Mononuclear cell (primary cell): ENCODE measurements around the gene CD86. TPM values are rescaled to one million over a fixed set of nuclear protein-coding genes. Genes with fewer than 3 reads are reported as not detected.
"Not testable (repeated sequence)": the region's sequence is repeated elsewhere in the genome, so short reads cannot be mapped to it uniquely, and the experiment has no call there.

ENCODE experiments used
- H3K27me3 ChIP-seq: 2 replicates; pipeline ENCODE4 v1.6.0; 2011; ENCODE audit warnings: low read length, control low read depth; ENCODE audit not compliant: insufficient read depth
- H3K4me1 ChIP-seq: 2 replicates; pipeline ENCODE4 v1.5.1; 2011; ENCODE audit warnings: mild to moderate bottlenecking, low read length, control low read depth; ENCODE audit not compliant: insufficient read depth
- H3K4me3 ChIP-seq: 2 replicates; pipeline ENCODE4 v1.5.1; 2011; ENCODE audit warnings: mild to moderate bottlenecking, low read length, moderate library complexity
- H3K9me3 ChIP-seq: 2 replicates; pipeline ENCODE4 v1.5.1; 2011; ENCODE audit warnings: low read depth, mild to moderate bottlenecking, control low read depth, low read length
- total RNA-seq: library from RNA; depleted of rRNA; stranded (reverse); fragments of >200 nt; gene quantifications from one replicate; pipeline ENCODE4 v1.2.3, GENCODE V29; 2012

The CD86 gene
- total RNA-seq, 1 donor: 50.1 TPM

- Histone ChIP-seq H3K27me3 (peaks cover 2% of the 10 kb centered on the region), H3K9me3 (no peaks in the 10 kb centered on the region), H3K4me3 (no peak overlapping the region), H3K4me1 (peaks cover 15% of the 10 kb centered on the region)
Measured at GRCh38 chr3:122123850-122124249, 68.7 kb downstream of the CD86 start.

- Histone ChIP-seq H3K4me1 (no peaks in the 10 kb centered on the region), H3K9me3 (no peaks in the 10 kb centered on the region), H3K27me3 (peaks cover 2% of the 10 kb centered on the region), H3K4me3 (no peak overlapping the region)
Measured at GRCh38 chr3:122132949-122133540, 77.9 kb downstream of the CD86 start.

DNA sequence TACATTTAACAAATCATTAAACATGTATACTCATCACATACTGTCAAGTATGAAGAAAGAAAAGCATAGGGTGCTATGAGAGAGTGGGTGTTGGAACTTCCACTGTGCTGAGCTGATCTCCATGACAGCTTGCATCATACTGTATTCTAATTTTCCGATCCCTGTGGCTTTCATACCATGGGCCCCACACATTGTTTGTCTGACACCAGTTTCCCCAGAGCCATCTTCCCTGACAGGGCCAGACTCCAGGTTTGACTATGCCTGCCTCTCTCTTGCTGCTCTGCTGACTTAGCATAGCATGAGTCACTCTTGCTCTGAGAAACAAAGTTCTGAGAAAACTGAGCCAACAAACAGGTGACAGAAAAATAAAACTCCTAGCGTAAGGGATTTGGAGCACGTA is 91.3 kb downstream of the CD86 start:
- Histone ChIP-seq H3K27me3 (no peaks in the 10 kb centered on the region), H3K9me3 (no peaks in the 10 kb centered on the region), H3K4me3 (no peak overlapping the region), H3K4me1 (no peaks in the 10 kb centered on the region)

GRCh38 chr3:122148941-122149627 is 93.9 kb downstream of the CD86 start:
- Histone ChIP-seq H3K27me3 (no peaks in the 10 kb centered on the region), H3K4me3 (no peak overlapping the region), H3K9me3 (peaks cover 8% of the 10 kb centered on the region), H3K4me1 (no peaks in the 10 kb centered on the region)

- peaks cover 29% of the 10 kb centered on the region for H3K9me3 ChIP-seq
- H3K4me3 ChIP-seq: no peak overlapping the region
- no peaks in the 10 kb centered on the region for H3K27me3 ChIP-seq
- no peaks in the 10 kb centered on the region for H3K4me1 ChIP-seq
Measured at GRCh38 chr3:122151480-122151879, 96.3 kb downstream of the CD86 start.

GRCh38 chr3:122164983-122165382 is 109.8 kb downstream of the CD86 start:
- H3K27me3 ChIP-seq, H3K4me1 ChIP-seq, H3K9me3 ChIP-seq, H3K4me3 ChIP-seq: not testable (repeated sequence)

- Histone ChIP-seq H3K9me3 (no peaks in the 10 kb centered on the region), H3K4me1 (no peaks in the 10 kb centered on the region), H3K4me3 (no peak overlapping the region), H3K27me3 (peaks cover 3% of the 10 kb centered on the region)
Measured at GRCh38 chr3:122167630-122168029, 112.5 kb downstream of the CD86 start.

DNA sequence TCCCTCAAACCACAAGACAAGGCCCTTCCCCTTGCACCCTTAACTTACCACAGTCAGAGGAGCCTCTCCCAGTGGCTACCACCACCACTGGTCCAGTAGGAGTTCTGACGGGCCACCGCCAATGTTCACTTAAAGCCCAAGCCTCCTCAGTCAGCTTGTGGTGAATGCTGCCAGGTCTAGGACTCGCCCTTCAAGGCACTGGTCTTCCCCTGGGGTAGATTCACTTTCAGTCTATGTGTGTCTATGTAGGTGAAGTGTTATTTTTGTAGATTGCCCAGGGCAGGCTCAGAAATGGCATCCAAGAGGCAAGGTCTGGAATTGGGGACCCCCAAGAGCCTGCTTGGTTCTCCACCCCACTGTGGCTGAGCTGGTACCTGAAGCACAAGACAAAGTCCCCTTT is 112.9 kb downstream of the CD86 start:
- H3K4me1 ChIP-seq: no peaks in the 10 kb centered on the region
- no peak overlapping the region for H3K4me3 ChIP-seq
- H3K9me3 ChIP-seq: peaks cover under 1% of the 10 kb centered on the region
- H3K27me3 ChIP-seq: peaks cover 3% of the 10 kb centered on the region

DNA sequence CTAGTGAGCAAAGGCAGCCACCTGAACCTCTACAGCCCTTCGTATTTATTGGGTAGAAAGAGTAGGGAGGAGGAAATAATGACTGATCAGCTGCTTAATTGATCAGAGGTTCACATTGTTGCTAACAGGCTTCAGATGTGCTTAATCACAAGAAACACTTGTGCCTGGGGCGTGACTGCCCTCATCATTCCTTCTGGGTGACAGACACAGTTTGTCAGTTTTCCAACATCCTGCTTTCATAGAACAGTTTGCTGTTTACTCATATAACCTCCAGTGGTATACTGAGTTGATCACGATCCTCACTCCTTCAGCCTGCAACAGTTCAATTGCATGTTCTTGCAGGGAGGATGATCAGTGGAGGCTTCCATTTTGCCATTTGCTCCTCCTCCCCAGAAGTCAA is 114.7 kb downstream of the CD86 start:
- peaks cover 3% of the 10 kb centered on the region for H3K27me3 ChIP-seq
- H3K9me3 ChIP-seq: peaks cover 8% of the 10 kb centered on the region
- H3K4me3 ChIP-seq: no peak overlapping the region
- H3K4me1 ChIP-seq: no peaks in the 10 kb centered on the region

Other genes with a start within 250 kb of the CD86 start
- 58.9 TPM for gene IQCB1, start 220.3 kb upstream of the CD86 start, total RNA-seq
- gene EAF2, start 220.2 kb upstream of the CD86 start, total RNA-seq: 13.4 TPM
- gene SLC15A2, start 161.0 kb upstream of the CD86 start, total RNA-seq: 2.1 TPM
- gene ILDR1, start 33.1 kb upstream of the CD86 start, total RNA-seq: 0.21 TPM
- gene CASR, start 128.3 kb downstream of the CD86 start, total RNA-seq: 1.2 TPM